NCI-H187 (cell line): ENCODE measurements around the gene NSUN2.
A peak's percentile ranks its signal among the peaks of the same experiment; 100 is the strongest.
"Not testable (repeated sequence)": the region's sequence is repeated elsewhere in the genome, so short reads cannot be mapped to it uniquely, and the experiment has no call there.

Experiments used
- DNase-seq, 2 experiments: peaks; one replicate each; lab custom pipeline; 2025; lab: John Stamatoyannopoulos, UW

Gene NSUN2

GRCh38 chr5:6582507-6583048 is 50.3 kb downstream of the NSUN2 start:
- peak in 1 of 2 experiments; percentile 36 for DNase-seq

- no peak for DNase-seq
These were observed 51.1 kb downstream of the NSUN2 start for GRCh38 chr5:6581559-6582426.

GRCh38 chr5:6581090-6581489 is 51.8 kb downstream of the NSUN2 start:
- no peak for DNase-seq

GRCh38 chr5:6579535-6579934 is 53.3 kb downstream of the NSUN2 start:
- no peak for DNase-seq

- DNase-seq, result no peak
These were observed 54.0 kb downstream of the NSUN2 start for GRCh38 chr5:6578676-6579343.

- DNase-seq, result peak; percentile 47 to 64
These were observed 55.9 kb downstream of the NSUN2 start for GRCh38 chr5:6576861-6577501.

GRCh38 chr5:6574537-6575245 is 58.2 kb downstream of the NSUN2 start:
- DNase-seq, result no peak

GRCh38 chr5:6574111-6574510 is 58.7 kb downstream of the NSUN2 start:
- DNase-seq, result no peak

- DNase-seq, result no peak
These were observed 59.2 kb downstream of the NSUN2 start for GRCh38 chr5:6573651-6574101.

- DNase-seq, result no peak
These were observed 59.9 kb downstream of the NSUN2 start for GRCh38 chr5:6572825-6573380.

- DNase-seq, result no peak
These were observed 60.6 kb downstream of the NSUN2 start for GRCh38 chr5:6572086-6572824.

GRCh38 chr5:6571607-6572006 is 61.2 kb downstream of the NSUN2 start:
- not testable (repeated sequence) for DNase-seq

GRCh38 chr5:6570530-6570929 is 62.3 kb downstream of the NSUN2 start:
- no peak for DNase-seq

- DNase-seq, result no peak
These were observed 64.0 kb downstream of the NSUN2 start for GRCh38 chr5:6568889-6569288.

- DNase-seq, result no peak
These were observed 64.5 kb downstream of the NSUN2 start for GRCh38 chr5:6568383-6568782.

- no peak for DNase-seq
These were observed 65.0 kb downstream of the NSUN2 start for GRCh38 chr5:6567835-6568234.

GRCh38 chr5:6567068-6567467 is 65.8 kb downstream of the NSUN2 start:
- no peak for DNase-seq

GRCh38 chr5:6565492-6565891 is 67.4 kb downstream of the NSUN2 start:
- DNase-seq, result no peak

- DNase-seq, result no peak
These were observed 74.9 kb downstream of the NSUN2 start for GRCh38 chr5:6557807-6558575.

- no peak for DNase-seq
These were observed 76.1 kb downstream of the NSUN2 start for GRCh38 chr5:6556802-6557102.
